HEK293 (cell line): Measurements from ENCODE around the gene TLE6.

Experiments
- FEZF1 ChIP-seq: fragments of 450-650 bp; formaldehyde crosslinking; IDR thresholded peaks from 2 replicates; pipeline ENCODE4 v1.5.1; 2016; ENCODE audit warnings: missing biosample characterization, missing genetic modification characterization
- GLI4 ChIP-seq: fragments of 450-650 bp; formaldehyde crosslinking; IDR thresholded peaks from 2 replicates; pipeline ENCODE4 v1.5.1; 2016; ENCODE audit warnings: missing biosample characterization, missing genetic modification characterization
- HOXA7 ChIP-seq: sonication (generic); formaldehyde crosslinking; IDR thresholded peaks from 2 replicates; pipeline ENCODE4 v1.8.1; 2022; ENCODE audit warnings: missing genetic modification reagents, borderline replicate concordance
- KLF10 ChIP-seq: fragments of 450-650 bp; IDR thresholded peaks from 2 replicates; pipeline ENCODE4 v1.5.1; 2018; ENCODE audit warnings: missing biosample characterization, mild to moderate bottlenecking, missing genetic modification characterization
- KLF8 ChIP-seq: fragments of 450-650 bp; formaldehyde crosslinking; IDR thresholded peaks from 2 replicates; pipeline ENCODE4 v1.5.1; 2016; ENCODE audit warnings: missing biosample characterization, missing genetic modification characterization
- MYNN ChIP-seq: fragments of 450-650 bp; formaldehyde crosslinking; IDR thresholded peaks from 2 replicates; pipeline ENCODE4 v1.5.1; 2016; ENCODE audit warnings: missing biosample characterization, missing genetic modification characterization, borderline replicate concordance
- OSR2 ChIP-seq: fragments of 450-650 bp; formaldehyde crosslinking; IDR thresholded peaks from 2 replicates; pipeline ENCODE4 v1.5.1; 2016; ENCODE audit warnings: missing biosample characterization, missing genetic modification characterization
- SP2 ChIP-seq: fragments of 450-650 bp; formaldehyde crosslinking; IDR thresholded peaks from 2 replicates; pipeline ENCODE4 v1.5.1; 2016; ENCODE audit warnings: missing biosample characterization, missing genetic modification characterization
- TCF7L2 ChIP-seq: IDR thresholded peaks from 2 replicates; pipeline ENCODE4 v1.6.1; 2011; ENCODE audit warnings: low read depth, mild to moderate bottlenecking, inconsistent platforms, low read length, moderate library complexity, borderline replicate concordance
- ZBTB44 ChIP-seq: fragments of 450-650 bp; IDR thresholded peaks from 2 replicates; pipeline ENCODE4 v1.5.1; 2018; ENCODE audit warnings: missing biosample characterization, mild to moderate bottlenecking, missing genetic modification characterization
- ZFP69B ChIP-seq: fragments of 450-650 bp; formaldehyde crosslinking; IDR thresholded peaks from 2 replicates; pipeline ENCODE4 v1.5.1; 2016; ENCODE audit warnings: missing biosample characterization, missing genetic modification characterization
- ZNF169 ChIP-seq: fragments of 450-650 bp; formaldehyde crosslinking; IDR thresholded peaks from 2 replicates; pipeline ENCODE4 v1.5.1; 2016; ENCODE audit warnings: missing biosample characterization, missing genetic modification characterization
- ZNF174 ChIP-seq: fragments of 450-650 bp; formaldehyde crosslinking; IDR thresholded peaks from 2 replicates; pipeline ENCODE4 v1.5.0; 2017; ENCODE audit warnings: missing biosample characterization, mild to moderate bottlenecking, missing genetic modification characterization
- ZNF2 ChIP-seq: fragments of 450-650 bp; formaldehyde crosslinking; IDR thresholded peaks from 2 replicates; pipeline ENCODE4 v1.5.1; 2016; ENCODE audit warnings: missing biosample characterization, missing genetic modification characterization
- ZNF211 ChIP-seq: fragments of 450-650 bp; formaldehyde crosslinking; IDR thresholded peaks from 2 replicates; pipeline ENCODE4 v1.5.1; 2016; ENCODE audit warnings: low read depth, missing biosample characterization, missing genetic modification characterization
- ZNF214 ChIP-seq: fragments of 450-650 bp; formaldehyde crosslinking; IDR thresholded peaks from 2 replicates; pipeline ENCODE4 v1.5.1; 2017; ENCODE audit warnings: missing biosample characterization, mild to moderate bottlenecking, missing genetic modification characterization, borderline replicate concordance
- ZNF221 ChIP-seq: fragments of 450-650 bp; formaldehyde crosslinking; IDR thresholded peaks from 2 replicates; pipeline ENCODE4 v1.5.1; 2017; ENCODE audit warnings: missing biosample characterization, missing genetic modification characterization, borderline replicate concordance
- ZNF335 ChIP-seq: fragments of 450-650 bp; formaldehyde crosslinking; conservative IDR thresholded peaks from 2 replicates; pipeline ENCODE4 v1.5.1; 2016; ENCODE audit warnings: missing biosample characterization, missing genetic modification characterization
- ZNF394 ChIP-seq: fragments of 450-650 bp; formaldehyde crosslinking; IDR thresholded peaks from 2 replicates; pipeline ENCODE4 v1.5.1; 2016; ENCODE audit warnings: missing biosample characterization, missing genetic modification characterization, mild to moderate bottlenecking, moderate library complexity, borderline replicate concordance
- ZNF473 ChIP-seq: fragments of 450-650 bp; formaldehyde crosslinking; IDR thresholded peaks from 2 replicates; pipeline ENCODE4 v1.5.1; 2017; ENCODE audit warnings: missing biosample characterization, missing genetic modification characterization
- ZNF549 ChIP-seq: fragments of 450-650 bp; IDR thresholded peaks from 2 replicates; pipeline ENCODE4 v1.5.1; 2018; ENCODE audit warnings: missing biosample characterization, missing genetic modification characterization, mild to moderate bottlenecking, inconsistent platforms, moderate library complexity
- ZNF555 ChIP-seq: fragments of 450-650 bp; formaldehyde crosslinking; conservative IDR thresholded peaks from 2 replicates; pipeline ENCODE4 v1.5.1; 2017; ENCODE audit warnings: missing biosample characterization, mild to moderate bottlenecking, missing genetic modification characterization, inconsistent platforms
- ZNF561 ChIP-seq: fragments of 450-650 bp; IDR thresholded peaks from 2 replicates; pipeline ENCODE4 v1.5.1; 2018; ENCODE audit warnings: missing biosample characterization, missing genetic modification characterization, borderline replicate concordance
- ZNF571 ChIP-seq: fragments of 450-650 bp; formaldehyde crosslinking; IDR thresholded peaks from 2 replicates; pipeline ENCODE4 v1.5.0; 2017; ENCODE audit warnings: missing biosample characterization, missing genetic modification characterization
- ZNF596 ChIP-seq: fragments of 450-650 bp; IDR thresholded peaks from 2 replicates; pipeline ENCODE4 v1.5.0; 2018; ENCODE audit warnings: missing biosample characterization, mild to moderate bottlenecking, missing genetic modification characterization, moderate library complexity
- ZNF701 ChIP-seq: fragments of 450-650 bp; formaldehyde crosslinking; IDR thresholded peaks from 2 replicates; pipeline ENCODE4 v1.5.1; 2016; ENCODE audit warnings: missing biosample characterization, missing genetic modification characterization
- ZNF791 ChIP-seq: fragments of 450-650 bp; formaldehyde crosslinking; IDR thresholded peaks from 2 replicates; pipeline ENCODE4 v1.5.1; 2016; ENCODE audit warnings: missing biosample characterization, missing genetic modification characterization
- ZSCAN16 ChIP-seq: fragments of 450-650 bp; formaldehyde crosslinking; IDR thresholded peaks from 2 replicates; pipeline ENCODE4 v1.5.1; 2016; ENCODE audit warnings: missing biosample characterization, missing genetic modification characterization
- ZSCAN23 ChIP-seq: fragments of 450-650 bp; formaldehyde crosslinking; IDR thresholded peaks from 2 replicates; pipeline ENCODE4 v1.5.1; 2016; ENCODE audit warnings: missing biosample characterization, missing genetic modification characterization
- TF ChIP-seq, protein P1 (sequence below): sonication (generic); formaldehyde crosslinking; IDR thresholded peaks from 2 replicates; pipeline ENCODE4 v1.8.1; 2022; ENCODE audit warnings: mild to moderate bottlenecking, moderate library complexity, missing genetic modification reagents
- TF ChIP-seq, protein P2 (sequence below): fragments of 450-650 bp; formaldehyde crosslinking; IDR thresholded peaks from 2 replicates; pipeline ENCODE4 v1.5.1; 2016; ENCODE audit warnings: missing biosample characterization, missing genetic modification characterization
- TF ChIP-seq, protein P3 (sequence below): fragments of 450-650 bp; formaldehyde crosslinking; IDR thresholded peaks from 2 replicates; pipeline ENCODE4 v1.5.1; 2016; ENCODE audit warnings: missing biosample characterization, missing genetic modification characterization

The TLE6 gene

GRCh38 chr19:2944775-2945574 is 32.4 kb upstream of the TLE6 start, which contains the start of gene ZNF77 (continued):
- no peak for TF ChIP-seq ZNF394 (tag by site-specific recombination)
- TF ChIP-seq, protein P1, sequence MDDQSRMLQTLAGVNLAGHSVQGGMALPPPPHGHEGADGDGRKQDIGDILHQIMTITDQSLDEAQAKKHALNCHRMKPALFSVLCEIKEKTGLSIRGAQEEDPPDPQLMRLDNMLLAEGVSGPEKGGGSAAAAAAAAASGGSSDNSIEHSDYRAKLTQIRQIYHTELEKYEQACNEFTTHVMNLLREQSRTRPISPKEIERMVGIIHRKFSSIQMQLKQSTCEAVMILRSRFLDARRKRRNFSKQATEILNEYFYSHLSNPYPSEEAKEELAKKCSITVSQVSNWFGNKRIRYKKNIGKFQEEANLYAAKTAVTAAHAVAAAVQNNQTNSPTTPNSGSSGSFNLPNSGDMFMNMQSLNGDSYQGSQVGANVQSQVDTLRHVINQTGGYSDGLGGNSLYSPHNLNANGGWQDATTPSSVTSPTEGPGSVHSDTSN (CRISPR knock-in tag), result no peak
- TF ChIP-seq ZNF549 (tag by site-specific recombination), result no peak
- 0 out of 2 replicates have a peak, but pooled peaks have one; percentile 57 for TF ChIP-seq GLI4 (tag by site-specific recombination)
- TF ChIP-seq, protein P2, sequence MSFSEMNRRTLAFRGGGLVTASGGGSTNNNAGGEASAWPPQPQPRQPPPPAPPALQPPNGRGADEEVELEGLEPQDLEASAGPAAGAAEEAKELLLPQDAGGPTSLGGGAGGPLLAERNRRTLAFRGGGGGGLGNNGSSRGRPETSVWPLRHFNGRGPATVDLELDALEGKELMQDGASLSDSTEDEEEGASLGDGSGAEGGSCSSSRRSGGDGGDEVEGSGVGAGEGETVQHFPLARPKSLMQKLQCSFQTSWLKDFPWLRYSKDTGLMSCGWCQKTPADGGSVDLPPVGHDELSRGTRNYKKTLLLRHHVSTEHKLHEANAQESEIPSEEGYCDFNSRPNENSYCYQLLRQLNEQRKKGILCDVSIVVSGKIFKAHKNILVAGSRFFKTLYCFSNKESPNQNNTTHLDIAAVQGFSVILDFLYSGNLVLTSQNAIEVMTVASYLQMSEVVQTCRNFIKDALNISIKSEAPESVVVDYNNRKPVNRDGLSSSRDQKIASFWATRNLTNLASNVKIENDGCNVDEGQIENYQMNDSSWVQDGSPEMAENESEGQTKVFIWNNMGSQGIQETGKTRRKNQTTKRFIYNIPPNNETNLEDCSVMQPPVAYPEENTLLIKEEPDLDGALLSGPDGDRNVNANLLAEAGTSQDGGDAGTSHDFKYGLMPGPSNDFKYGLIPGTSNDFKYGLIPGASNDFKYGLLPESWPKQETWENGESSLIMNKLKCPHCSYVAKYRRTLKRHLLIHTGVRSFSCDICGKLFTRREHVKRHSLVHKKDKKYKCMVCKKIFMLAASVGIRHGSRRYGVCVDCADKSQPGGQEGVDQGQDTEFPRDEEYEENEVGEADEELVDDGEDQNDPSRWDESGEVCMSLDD, result peak; percentile 47; the same call in 1 of the 2 replicates
- peak; percentile 45; the same call in 1 of the 2 replicates for TF ChIP-seq KLF10
- 0 out of 2 replicates have a peak, but pooled peaks have one; percentile 18 for TF ChIP-seq ZNF596
- TF ChIP-seq ZNF473 (tag by site-specific recombination), result no peak
- no peak for TF ChIP-seq ZSCAN16 (tag by site-specific recombination)
- TF ChIP-seq ZNF555 (tag by site-specific recombination), result no peak
- 0 out of 2 replicates have a peak, but pooled peaks have one; percentile 11 for TF ChIP-seq OSR2 (tag by site-specific recombination)
- no peak for TF ChIP-seq MYNN (tag by site-specific recombination)
- TF ChIP-seq ZNF791 (tag by site-specific recombination), result no peak
- no peak for TF ChIP-seq ZNF571 (tag by site-specific recombination)
- no peak for TF ChIP-seq ZNF335 (tag by site-specific recombination)
- TF ChIP-seq ZNF701 (tag by site-specific recombination), result no peak
- TF ChIP-seq SP2 (tag by site-specific recombination), result peak; percentile 100
- TF ChIP-seq ZNF211, result no peak
- TF ChIP-seq, protein P3, sequence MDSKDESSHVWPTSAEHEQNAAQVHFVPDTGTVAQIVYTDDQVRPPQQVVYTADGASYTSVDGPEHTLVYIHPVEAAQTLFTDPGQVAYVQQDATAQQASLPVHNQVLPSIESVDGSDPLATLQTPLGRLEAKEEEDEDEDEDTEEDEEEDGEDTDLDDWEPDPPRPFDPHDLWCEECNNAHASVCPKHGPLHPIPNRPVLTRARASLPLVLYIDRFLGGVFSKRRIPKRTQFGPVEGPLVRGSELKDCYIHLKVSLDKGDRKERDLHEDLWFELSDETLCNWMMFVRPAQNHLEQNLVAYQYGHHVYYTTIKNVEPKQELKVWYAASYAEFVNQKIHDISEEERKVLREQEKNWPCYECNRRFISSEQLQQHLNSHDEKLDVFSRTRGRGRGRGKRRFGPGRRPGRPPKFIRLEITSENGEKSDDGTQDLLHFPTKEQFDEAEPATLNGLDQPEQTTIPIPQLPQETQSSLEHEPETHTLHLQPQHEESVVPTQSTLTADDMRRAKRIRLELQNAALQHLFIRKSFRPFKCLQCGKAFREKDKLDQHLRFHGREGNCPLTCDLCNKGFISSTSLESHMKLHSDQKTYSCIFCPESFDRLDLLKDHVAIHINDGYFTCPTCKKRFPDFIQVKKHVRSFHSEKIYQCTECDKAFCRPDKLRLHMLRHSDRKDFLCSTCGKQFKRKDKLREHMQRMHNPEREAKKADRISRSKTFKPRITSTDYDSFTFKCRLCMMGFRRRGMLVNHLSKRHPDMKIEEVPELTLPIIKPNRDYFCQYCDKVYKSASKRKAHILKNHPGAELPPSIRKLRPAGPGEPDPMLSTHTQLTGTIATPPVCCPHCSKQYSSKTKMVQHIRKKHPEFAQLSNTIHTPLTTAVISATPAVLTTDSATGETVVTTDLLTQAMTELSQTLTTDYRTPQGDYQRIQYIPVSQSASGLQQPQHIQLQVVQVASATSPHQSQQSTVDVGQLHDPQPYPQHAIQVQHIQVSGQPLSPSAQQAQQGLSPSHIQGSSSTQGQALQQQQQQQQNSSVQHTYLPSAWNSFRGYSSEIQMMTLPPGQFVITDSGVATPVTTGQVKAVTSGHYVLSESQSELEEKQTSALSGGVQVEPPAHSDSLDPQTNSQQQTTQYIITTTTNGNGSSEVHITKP (tag by site-specific recombination), result peak; percentile 64
- TF ChIP-seq FEZF1 (tag by site-specific recombination), result 0 out of 2 replicates have a peak, but pooled peaks have one; percentile 17
- no peak for TF ChIP-seq ZSCAN23 (tag by site-specific recombination)
- TF ChIP-seq ZNF174, result no peak
- peak; percentile 62; the same call in 1 of the 2 replicates for TF ChIP-seq KLF8 (tag by site-specific recombination)
- TF ChIP-seq ZNF221 (tag by site-specific recombination), result peak; percentile 32; the same call in 1 of the 2 replicates
- TF ChIP-seq ZFP69B (tag by site-specific recombination), result peak; percentile 85
- TF ChIP-seq ZNF169 (tag by site-specific recombination), result no peak
- TF ChIP-seq ZNF2 (tag by site-specific recombination), result peak; percentile 57; the same call in 1 of the 2 replicates
- no peak for TF ChIP-seq TCF7L2
- no peak for TF ChIP-seq ZNF214 (tag by site-specific recombination)
- TF ChIP-seq HOXA7, result no peak
- peak; percentile 83; the same call in 1 of the 2 replicates for TF ChIP-seq ZNF561 (tag by site-specific recombination)
- no peak for TF ChIP-seq ZBTB44 (tag by site-specific recombination)
